Heart left ventricle (tissue), 16 donors: ENCODE data around the gene DCT. TPM values are rescaled to one million over a fixed set of nuclear protein-coding genes. Genes with fewer than 3 reads are reported as not detected.

ENCODE experiments used
- ATAC-seq, 4 donors: fragments of 200-7000 bp; cut with Tn5 transposase; one replicate each; pipeline ENCODE4 v1.9.1; 2020 to 2022; ENCODE audit warnings: moderate library complexity in 4 of 4, mild to moderate bottlenecking in 3 of 4, moderate number of reproducible peaks in 1 of 4
- DNase-seq, 5 donors: peaks; one replicate each; pipeline ENCODE4 v3.0.0-alpha.2; 2020
- H3K27ac ChIP-seq, 12 donors: fragments of 200-600 bp; sonication (generic) in 4 of 12; one replicate each; pipeline versions ENCODE4 v1.5.0 to v1.8.0; 2016 to 2022; ENCODE audit warnings: mild to moderate bottlenecking in 2 of 12
- H3K27me3 ChIP-seq, 9 donors: fragments of 200-600 bp; sonication (generic) in 2 of 9; one replicate each; pipeline versions ENCODE4 v1.5.1 to v1.8.0; 2016 to 2022; ENCODE audit warnings: mild to moderate bottlenecking in 3 of 9
- H3K36me3 ChIP-seq, 9 donors: fragments of 200-600 bp; sonication (generic) in 2 of 9; one replicate each; pipeline versions ENCODE4 v1.5.0 to v1.8.0; 2018 to 2022; ENCODE audit warnings: mild to moderate bottlenecking in 2 of 9
- H3K4me1 ChIP-seq, 12 donors: fragments of 200-600 bp; sonication (generic) in 4 of 12; one replicate each; pipeline versions ENCODE4 v1.5.0 to v1.8.0; 2016 to 2022; ENCODE audit warnings: mild to moderate bottlenecking in 3 of 12
- H3K4me3 ChIP-seq, 12 donors: fragments of 200-600 bp; sonication (generic) in 4 of 12; one replicate each; pipeline versions ENCODE4 v1.5.0 to v1.8.0; 2017 to 2022; ENCODE audit warnings: mild to moderate bottlenecking in 9 of 12, moderate library complexity in 4 of 12
- H3K9me3 ChIP-seq, 12 donors: fragments of 200-600 bp; sonication (generic) in 4 of 12; one replicate each; pipeline versions ENCODE4 v1.5.0 to v1.8.0; 2016 to 2022; ENCODE audit warnings: mild to moderate bottlenecking in 1 of 12
- POLR2A ChIP-seq, 2 donors: fragments of 450-650 bp; IDR thresholded peaks; one replicate each; pipeline ENCODE4 v1.6.1; 2017; ENCODE audit warnings: antibody characterized with exemption in 2 of 2, mild to moderate bottlenecking in 2 of 2, moderate library complexity in 2 of 2
- WGBS, 4 donors: extraction: QIAGEN DNeasy Blood & Tissue Kit in 2 of 4; methylation state at CpG; one replicate each; pipeline versions ENCODE4 v1.1.5 to v1.1.7; 2013 to 2018; 5-methylcytosine and 5-hydroxymethylcytosine counted together
- intact Hi-C, 10 donors: fragments of 100-400 bp; cut with DNase I; formaldehyde crosslinking; loops; one replicate each; pipeline versions ENCODE4 v1.11.1 to v1.14.2; 2022
- polyA plus RNA-seq, 2 donors: library from polyadenylated mRNA; stranded (reverse); fragments of 200-250 nt; gene quantifications; one replicate each; pipeline ENCODE4 v1.2.3, GENCODE V29; 2013
- total RNA-seq, 9 donors: library from RNA; depleted of rRNA in 2 of 9; stranded (reverse); fragments of >200 nt in 2 of 9; fragmentation: NEBNext Ultra II Directional in 3 of 9; extraction: Animal tissue kit (Norgen Biotek cat#: 25700) in 3 of 9; gene quantifications; one replicate each; pipeline versions ENCODE4 v1.1.0 to v1.2.4, GENCODE V29; 2016 to 2023
- TF ChIP-seq, protein P1 (sequence below), 12 donors: fragments of 200-600 bp; sonication (generic) in 4 of 12; IDR thresholded peaks; one replicate each; pipeline versions ENCODE4 v1.5.0 to v1.8.0; 2018 to 2022; ENCODE audit warnings: antibody characterized with exemption in 12 of 12, mild to moderate bottlenecking in 5 of 12
- donor health status: ischemic (EF 13 %, LVEDD 7.1; RV severe dilation, severe dysfunction).
- donor health status: healthy with polysubstance abuse.
- donor health status: DM: no; HTN: yes; CAD: no.
- donor health status: DM: no; HTN: no; CAD: no.
- donor health status: ischemic (EF 25% LVEDD 6.9; RV normal size, moderate dysfunction).
- donor health status: ischemic (EF 25% LVEDD 5.7; RV mildly dilated, moderate dysfunction).
- donor health status: healthy.
- donor health status: DM: yes; HTN: yes; CAD: no.
- donor health status: ischemic (EF 35%, LVEDD 5.7; RV mildly dilated, moderate dysfunction).
- donor health status: nonischemic (EF 11% LVEDD 7.7; RV severe dilation, severe dysfunction).
- donor health status: DM: yes; HTN: yes; CAD: no.
- donor health status: PGD.
- donor health status: ischemic (EF 29% LVEDD 5.4; RV normal size, mild dysfunction).
- donor health status: nonischemic (EF 23%, LVEDD 6.1; RV moderate dilation, normal function).

The DCT gene
- total and polyA plus RNA-seq, 11 donors, result 0.11 to 0.88 (median 0.25) TPM; not detected in 3

DNA sequence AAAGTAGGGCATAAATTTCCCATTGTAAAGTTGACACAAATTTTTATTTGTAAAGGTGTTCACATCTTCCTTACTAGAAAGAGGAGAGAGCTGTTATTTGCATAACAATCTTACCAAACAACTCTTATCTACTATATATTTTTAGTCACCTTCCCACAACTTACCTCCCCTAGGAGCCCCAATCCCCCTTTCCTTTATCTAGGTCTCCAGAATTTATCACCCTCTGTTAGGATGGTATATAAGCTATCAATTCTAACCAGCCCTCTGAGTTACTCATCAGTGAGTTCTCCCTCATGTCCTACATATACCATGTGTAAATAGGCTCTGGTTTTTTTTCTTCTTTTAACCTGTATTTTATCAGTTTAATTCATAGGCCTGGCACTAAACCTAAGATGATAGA lies 62.2 kb downstream of the DCT start:
- no peak overlapping the region for H3K4me3 ChIP-seq
- ATAC-seq, result no peak
- intact Hi-C loops, result no loop called here
- DNase-seq, result no peak
- peaks cover 0 to 7% (median 0%) of the 10 kb centered on the region in 12 donors for H3K4me1 ChIP-seq
- H3K27ac ChIP-seq, result no peak overlapping the region
- peaks cover 0 to 3% (median 0%) of the 10 kb centered on the region in 9 donors for H3K27me3 ChIP-seq
- H3K36me3 ChIP-seq, result no peaks in the 10 kb centered on the region
- H3K9me3 ChIP-seq, result peaks cover 0 to 15% (median 0%) of the 10 kb centered on the region in 12 donors
- no peak for TF ChIP-seq POLR2A (IDR thresholded peaks at IDR 0.05)
- TF ChIP-seq, protein P1, sequence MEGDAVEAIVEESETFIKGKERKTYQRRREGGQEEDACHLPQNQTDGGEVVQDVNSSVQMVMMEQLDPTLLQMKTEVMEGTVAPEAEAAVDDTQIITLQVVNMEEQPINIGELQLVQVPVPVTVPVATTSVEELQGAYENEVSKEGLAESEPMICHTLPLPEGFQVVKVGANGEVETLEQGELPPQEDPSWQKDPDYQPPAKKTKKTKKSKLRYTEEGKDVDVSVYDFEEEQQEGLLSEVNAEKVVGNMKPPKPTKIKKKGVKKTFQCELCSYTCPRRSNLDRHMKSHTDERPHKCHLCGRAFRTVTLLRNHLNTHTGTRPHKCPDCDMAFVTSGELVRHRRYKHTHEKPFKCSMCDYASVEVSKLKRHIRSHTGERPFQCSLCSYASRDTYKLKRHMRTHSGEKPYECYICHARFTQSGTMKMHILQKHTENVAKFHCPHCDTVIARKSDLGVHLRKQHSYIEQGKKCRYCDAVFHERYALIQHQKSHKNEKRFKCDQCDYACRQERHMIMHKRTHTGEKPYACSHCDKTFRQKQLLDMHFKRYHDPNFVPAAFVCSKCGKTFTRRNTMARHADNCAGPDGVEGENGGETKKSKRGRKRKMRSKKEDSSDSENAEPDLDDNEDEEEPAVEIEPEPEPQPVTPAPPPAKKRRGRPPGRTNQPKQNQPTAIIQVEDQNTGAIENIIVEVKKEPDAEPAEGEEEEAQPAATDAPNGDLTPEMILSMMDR (IDR thresholded peaks at IDR 0.05), result no peak

DNA sequence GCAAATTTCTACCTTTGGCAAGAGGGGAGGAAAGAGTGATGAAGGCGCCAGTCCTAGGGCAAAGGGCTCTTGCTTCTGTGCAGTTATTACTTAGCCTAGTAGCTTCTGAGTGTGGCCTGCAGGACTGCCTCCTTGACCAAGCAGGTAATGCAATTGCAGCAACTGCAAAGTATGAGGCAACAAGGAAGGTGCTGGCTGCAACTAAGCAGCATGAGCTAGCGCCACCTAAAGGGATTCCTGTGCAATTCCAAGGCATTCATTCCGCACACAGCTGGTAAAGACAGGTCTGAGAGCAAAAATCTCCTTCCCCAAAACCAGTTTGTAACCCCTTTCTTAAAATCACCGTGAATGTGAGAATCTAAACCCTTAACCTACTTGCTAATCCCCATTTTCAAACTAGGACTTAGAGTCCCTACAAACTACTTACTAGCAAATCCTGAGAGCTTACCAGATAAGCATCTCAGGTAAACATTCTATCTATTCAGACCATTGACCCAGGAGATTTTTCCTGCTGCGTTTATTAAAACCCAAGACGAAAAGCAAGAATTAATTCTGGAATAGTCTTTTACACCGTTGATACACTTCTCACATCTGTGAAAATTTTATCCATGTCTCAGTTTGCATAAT lies 62.9 kb downstream of the DCT start:
- intact Hi-C loops, result no loop called here
- peaks cover 0 to 7% (median 0%) of the 10 kb centered on the region in 12 donors for H3K4me1 ChIP-seq
- no peak overlapping the region for H3K4me3 ChIP-seq
- no peak overlapping the region for H3K27ac ChIP-seq
- H3K36me3 ChIP-seq, result no peaks in the 10 kb centered on the region
- peaks cover 0 to 3% (median 0%) of the 10 kb centered on the region in 9 donors for H3K27me3 ChIP-seq
- 60 to 72% (median 66%) methylated on average over 7 of the region's 7 CpGs for WGBS, 4 donors
- ATAC-seq, result no peak
- no peak for DNase-seq
- no peak for TF ChIP-seq POLR2A (IDR thresholded peaks at IDR 0.05)
- TF ChIP-seq, protein P1 (IDR thresholded peaks at IDR 0.05), result peak in 6 of 12 donors; percentile 6 to 31 (median 14)
- peaks cover 0 to 11% (median 0%) of the 10 kb centered on the region in 12 donors for H3K9me3 ChIP-seq

DNA sequence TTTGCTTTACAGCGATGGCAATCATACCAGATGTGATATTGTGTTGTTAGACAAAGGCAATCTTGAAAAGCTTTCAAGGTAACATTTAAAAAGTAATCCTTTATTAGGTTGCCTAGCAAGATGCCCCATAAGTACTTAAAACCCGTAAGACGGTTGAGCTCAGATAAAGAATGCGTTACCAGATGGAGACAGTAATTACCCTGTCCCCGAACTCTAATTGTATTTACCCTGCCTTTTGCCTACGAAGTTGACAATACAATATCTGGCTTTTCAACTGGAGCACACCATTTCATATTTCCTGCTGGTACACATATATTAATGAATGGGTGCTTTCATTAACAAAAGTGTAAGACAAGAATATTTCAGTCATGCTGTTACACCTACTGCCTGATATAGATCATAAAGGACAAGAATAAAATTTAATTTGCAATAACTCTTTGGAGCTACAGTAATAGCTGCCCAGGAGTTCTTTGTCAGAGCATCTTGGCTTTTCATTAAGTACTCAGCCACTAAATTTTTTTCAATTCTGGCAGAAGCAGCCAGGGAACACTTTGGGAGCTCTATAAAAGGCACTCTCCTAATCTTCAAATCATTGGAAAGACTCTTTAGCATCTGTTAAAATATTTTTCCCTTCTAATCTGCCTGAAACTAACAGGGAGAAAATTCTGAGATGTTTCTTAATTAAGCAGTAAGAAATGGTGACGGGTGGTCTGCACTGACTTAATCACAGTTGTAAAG lies 63.8 kb downstream of the DCT start:
- no peak for ATAC-seq
- WGBS, 4 donors, result 62 to 80% (median 74%) methylated on average over 7 of the region's 7 CpGs
- H3K27me3 ChIP-seq, result peaks cover 0 to 3% (median 0%) of the 10 kb centered on the region in 9 donors
- H3K4me3 ChIP-seq, result no peak overlapping the region
- intact Hi-C loops, result no loop called here
- DNase-seq, result no peak
- no peak overlapping the region for H3K27ac ChIP-seq
- peaks cover 0 to 6% (median 0%) of the 10 kb centered on the region in 12 donors for H3K9me3 ChIP-seq
- H3K4me1 ChIP-seq, result peaks cover 0 to 7% (median 0%) of the 10 kb centered on the region in 12 donors
- no peaks in the 10 kb centered on the region for H3K36me3 ChIP-seq
- TF ChIP-seq POLR2A (IDR thresholded peaks at IDR 0.05), result no peak
- TF ChIP-seq, protein P1 (IDR thresholded peaks at IDR 0.05), result no peak

DNA sequence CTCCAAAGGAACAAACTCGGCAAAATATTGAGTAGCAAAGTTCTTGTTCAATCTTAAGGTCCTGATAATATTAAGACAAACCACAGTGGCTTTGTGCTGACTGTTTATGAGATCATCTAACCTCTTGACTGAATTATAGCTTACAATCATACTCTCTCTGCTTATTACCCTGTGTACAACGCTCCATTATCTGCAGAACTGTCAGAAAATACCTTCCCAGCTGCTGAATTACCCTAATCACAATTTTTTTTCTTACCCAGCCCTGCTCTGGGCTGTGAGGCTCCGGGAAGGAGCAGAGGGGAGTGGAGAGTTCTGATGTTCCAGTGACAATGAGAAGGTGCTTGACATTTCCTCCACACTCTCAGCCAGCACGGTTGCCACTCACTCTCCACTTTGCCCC lies 64.8 kb downstream of the DCT start:
- DNase-seq (no peak), ATAC-seq (no peak)
- intact Hi-C loops, result no loop called here
- Histone ChIP-seq H3K27ac (no peak overlapping the region), H3K36me3 (no peaks in the 10 kb centered on the region), H3K4me3 (no peak overlapping the region), H3K9me3 (peaks cover 0 to 6% (median 0%) of the 10 kb centered on the region in 12 donors), H3K4me1 (peaks cover 0 to 7% (median 0%) of the 10 kb centered on the region in 12 donors), H3K27me3 (peaks cover 0 to 3% (median 0%) of the 10 kb centered on the region in 9 donors)
- 34 to 41% (median 36%) methylated on average over 4 of the region's 4 CpGs for WGBS, 4 donors
- TF ChIP-seq, protein P1 (IDR thresholded peaks at IDR 0.05), result no peak
- no peak for TF ChIP-seq POLR2A (IDR thresholded peaks at IDR 0.05)
